Measurements from ENCODE around the gene ATRNL1. TPM values are rescaled to one million over a fixed set of nuclear protein-coding genes. Genes with fewer than 3 reads are reported as not detected.

ATRNL1 gene
- total RNA-seq, 1 experiment from 2014 or later = not detected

DNA sequence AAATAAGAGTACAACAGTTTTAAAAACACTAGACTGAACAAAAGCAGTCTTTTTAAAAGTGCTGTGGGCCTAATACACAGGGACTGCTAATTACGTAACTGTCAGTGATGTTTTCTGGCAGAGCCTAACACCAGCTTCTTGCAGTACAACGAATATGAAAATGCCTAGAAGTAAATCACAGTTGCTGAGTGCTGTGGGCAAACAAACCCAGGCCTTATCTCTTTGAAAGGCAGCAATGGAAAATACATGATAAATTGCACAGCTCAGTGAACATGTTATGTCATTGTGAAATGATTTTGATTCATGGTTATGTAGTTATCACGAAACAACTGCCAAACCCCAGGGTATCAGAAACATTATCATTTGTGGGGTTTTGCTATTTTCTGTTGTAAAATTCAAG, 751.4 kb downstream of the ATRNL1 start:
- no peak overlapping the region for H3K4me2 ChIP-seq (ENCODE audit: low read length)
- no peaks in the 10 kb centered on the region for H3K9me2 ChIP-seq (replicated peaks; ENCODE audit: low read length)
- ATAC-seq (no peak), DNase-seq (no peak)
- no peak overlapping the region for H2AFZ ChIP-seq (ENCODE audit: low read length)
- H3K79me2 ChIP-seq (ENCODE audit: low read length) = no peaks in the 10 kb centered on the region
- no peak overlapping the region for H3K4me3 ChIP-seq (ENCODE audit: low read length)
- intact Hi-C loops (cut with micrococcal nuclease) = no loop called here
- no TSS peak for BruUV-seq (replicated peaks)
- no peak overlapping the region for H3K27ac ChIP-seq (ENCODE audit: low read length)
- TF ChIP-seq EZH2phosphoT487 (IDR thresholded peaks at IDR 0.05; ENCODE audit: borderline replicate concordance, low read length) (no peak), CTCF (conservative IDR thresholded peaks at IDR 0.05; ENCODE audit: low read depth, low read length) (no peak), EZH2 (IDR thresholded peaks at IDR 0.05; ENCODE audit: low read length, unreplicated experiment) (no peak)
- no peaks in the 10 kb centered on the region for H3K36me3 ChIP-seq (ENCODE audit: low read depth, low read length)
- no peaks in the 10 kb centered on the region for H3F3A ChIP-seq (ENCODE audit: low read length, unreplicated experiment)
- ChIA-PET CTCF (no interaction called here), POLR2A (ENCODE audit: unreplicated experiment) (no interaction called here)
- H3K9ac ChIP-seq (ENCODE audit: low read length) = no peak overlapping the region
- no peaks in the 10 kb centered on the region for H3K4me1 ChIP-seq (ENCODE audit: insufficient read depth, low read length)
- H4K20me1 ChIP-seq (ENCODE audit: low read length) = no peaks in the 10 kb centered on the region
- no peaks in the 10 kb centered on the region for H3K9me3 ChIP-seq (ENCODE audit: low read length)
- no peaks in the 10 kb centered on the region for H3K27me3 ChIP-seq (ENCODE audit: low read length)

GRCh38 chr10:115845921-115846320, 752.8 kb downstream of the ATRNL1 start:
- Histone ChIP-seq H3K27me3 (ENCODE audit: low read length) (no peaks in the 10 kb centered on the region), H4K20me1 (ENCODE audit: low read length) (no peaks in the 10 kb centered on the region), H3K9me2 (replicated peaks; ENCODE audit: low read length) (no peaks in the 10 kb centered on the region), H3K27ac (ENCODE audit: low read length) (no peak overlapping the region), H3K79me2 (ENCODE audit: low read length) (no peaks in the 10 kb centered on the region), H3K4me1 (ENCODE audit: insufficient read depth, low read length) (no peaks in the 10 kb centered on the region), H3K4me2 (ENCODE audit: low read length) (no peak overlapping the region), H3F3A (ENCODE audit: low read length, unreplicated experiment) (no peaks in the 10 kb centered on the region), H2AFZ (ENCODE audit: low read length) (no peak overlapping the region), H3K9ac (ENCODE audit: low read length) (no peak overlapping the region), H3K9me3 (ENCODE audit: low read length) (no peaks in the 10 kb centered on the region), H3K36me3 (ENCODE audit: low read depth, low read length) (no peaks in the 10 kb centered on the region), H3K4me3 (ENCODE audit: low read length) (no peak overlapping the region)
- CTCF ChIA-PET = no interaction called here
- intact Hi-C loops (cut with micrococcal nuclease) = no loop called here
- no peak for DNase-seq
- no peak for TF ChIP-seq EZH2phosphoT487 (IDR thresholded peaks at IDR 0.05; ENCODE audit: borderline replicate concordance, low read length)
- POLR2A ChIA-PET (ENCODE audit: unreplicated experiment) = no interaction called here
- BruUV-seq (replicated peaks) = no TSS peak
- no peak for ATAC-seq

DNA sequence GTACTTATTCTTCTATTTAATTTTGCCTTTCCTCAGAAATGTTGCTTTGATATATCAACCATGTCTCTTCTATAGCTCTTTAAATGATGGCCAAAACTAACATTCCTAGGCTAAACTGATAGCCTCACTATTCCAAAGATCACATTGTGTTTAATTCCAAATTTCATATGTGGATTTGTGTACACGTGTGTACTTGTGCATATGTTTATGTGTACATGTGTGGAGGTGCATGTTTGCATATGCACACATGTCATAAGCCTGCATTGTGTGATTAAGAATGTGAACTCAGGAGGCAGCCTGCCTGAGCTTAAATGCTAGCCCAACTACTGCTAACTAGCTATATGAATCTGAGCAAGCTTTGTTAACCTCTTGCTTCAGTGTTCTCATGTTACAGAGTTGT, 753.4 kb downstream of the ATRNL1 start:
- H3K9me3 ChIP-seq (ENCODE audit: low read length) = no peaks in the 10 kb centered on the region
- no peaks in the 10 kb centered on the region for H3K79me2 ChIP-seq (ENCODE audit: low read length)
- no peaks in the 10 kb centered on the region for H3K27me3 ChIP-seq (ENCODE audit: low read length)
- H4K20me1 ChIP-seq (ENCODE audit: low read length) = no peaks in the 10 kb centered on the region
- no peaks in the 10 kb centered on the region for H3F3A ChIP-seq (ENCODE audit: low read length, unreplicated experiment)
- DNase-seq (no peak), ATAC-seq (no peak)
- H3K36me3 ChIP-seq (ENCODE audit: low read depth, low read length) = no peaks in the 10 kb centered on the region
- TF ChIP-seq EZH2phosphoT487 (IDR thresholded peaks at IDR 0.05; ENCODE audit: borderline replicate concordance, low read length) = no peak
- POLR2A ChIA-PET (ENCODE audit: unreplicated experiment) = no interaction called here
- CTCF ChIA-PET = no interaction called here
- no peak overlapping the region for H2AFZ ChIP-seq (ENCODE audit: low read length)
- no peaks in the 10 kb centered on the region for H3K4me1 ChIP-seq (ENCODE audit: insufficient read depth, low read length)
- H3K9ac ChIP-seq (ENCODE audit: low read length) = no peak overlapping the region
- no peaks in the 10 kb centered on the region for H3K9me2 ChIP-seq (replicated peaks; ENCODE audit: low read length)
- H3K27ac ChIP-seq (ENCODE audit: low read length) = no peak overlapping the region
- H3K4me2 ChIP-seq (ENCODE audit: low read length) = no peak overlapping the region
- intact Hi-C loops (cut with micrococcal nuclease) = no loop called here
- H3K4me3 ChIP-seq (ENCODE audit: low read length) = no peak overlapping the region
- no TSS peak for BruUV-seq (replicated peaks)

GRCh38 chr10:115849197-115849596, 756.0 kb downstream of the ATRNL1 start:
- POLR2A ChIA-PET (ENCODE audit: unreplicated experiment) = no interaction called here
- Histone ChIP-seq H3K9me2 (replicated peaks; ENCODE audit: low read length) (no peaks in the 10 kb centered on the region), H3K9me3 (ENCODE audit: low read length) (no peaks in the 10 kb centered on the region), H3K4me2 (ENCODE audit: low read length) (no peak overlapping the region), H4K20me1 (ENCODE audit: low read length) (no peaks in the 10 kb centered on the region), H3K4me3 (ENCODE audit: low read length) (no peak overlapping the region), H3F3A (ENCODE audit: low read length, unreplicated experiment) (no peaks in the 10 kb centered on the region), H2AFZ (ENCODE audit: low read length) (no peak overlapping the region), H3K79me2 (ENCODE audit: low read length) (no peaks in the 10 kb centered on the region), H3K36me3 (ENCODE audit: low read depth, low read length) (no peaks in the 10 kb centered on the region), H3K27me3 (ENCODE audit: low read length) (no peaks in the 10 kb centered on the region), H3K27ac (ENCODE audit: low read length) (no peak overlapping the region), H3K9ac (ENCODE audit: low read length) (no peak overlapping the region), H3K4me1 (ENCODE audit: insufficient read depth, low read length) (no peaks in the 10 kb centered on the region)
- CTCF ChIA-PET = no interaction called here
- no peak for ATAC-seq
- no TSS peak for BruUV-seq (replicated peaks)
- no peak for DNase-seq
- intact Hi-C loops (cut with micrococcal nuclease) = no loop called here
- TF ChIP-seq EZH2phosphoT487 (IDR thresholded peaks at IDR 0.05; ENCODE audit: borderline replicate concordance, low read length) = no peak
- TF ChIP-seq CTCF (conservative IDR thresholded peaks at IDR 0.05; ENCODE audit: low read depth, low read length) = no peak
- no peak for TF ChIP-seq EZH2 (IDR thresholded peaks at IDR 0.05; ENCODE audit: low read length, unreplicated experiment)
